ENCODE measurements around the gene CPE.
A peak's percentile ranks its signal among the peaks of the same experiment; 100 is the strongest.

The CPE gene

DNA sequence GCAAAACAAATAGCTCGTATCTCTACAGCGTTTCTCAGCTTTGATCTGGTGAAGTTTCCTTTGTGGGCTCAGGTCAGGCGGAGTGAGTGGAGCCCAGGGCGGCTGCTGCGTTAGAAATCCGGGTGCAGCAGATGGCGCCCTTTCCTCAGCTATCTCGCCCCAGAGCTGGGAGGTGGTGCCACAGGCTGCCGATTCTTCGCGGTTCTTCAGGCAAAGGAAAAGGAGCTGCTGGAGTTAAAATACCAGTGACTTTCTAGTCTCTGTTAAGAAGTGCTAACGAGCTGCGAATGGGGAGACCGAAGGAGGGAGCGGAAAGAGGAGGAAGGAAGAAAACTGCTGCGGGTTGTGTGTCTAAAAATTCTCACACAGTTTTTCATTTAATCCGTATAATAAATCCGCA lies 114.6 kb downstream of the CPE start:
- Histone ChIP-seq H3K4me2 (ENCODE audit: low read depth, low read length) (peak overlapping the region; percentile 53), H3K36me3 (replicated peaks; ENCODE audit: insufficient read depth, low read length) (no peaks in the 10 kb centered on the region), H4K20me1 (ENCODE audit: insufficient read depth, low read length) (no peaks in the 10 kb centered on the region), H3K79me2 (ENCODE audit: low read length) (no peaks in the 10 kb centered on the region), H3K4me3 (ENCODE audit: low read length) (peak overlapping the region; percentile 18; the same call in 1 of the 2 replicates), H2AFZ (ENCODE audit: low read length) (peak overlapping the region; percentile 81), H3K9me3 (replicated peaks; ENCODE audit: insufficient read depth, low read length) (no peaks in the 10 kb centered on the region), H3K27me3 (replicated peaks; ENCODE audit: insufficient read depth, low read length) (no peaks in the 10 kb centered on the region), H3K27ac (ENCODE audit: low read length) (no peak overlapping the region), H3K9ac (ENCODE audit: low read length) (no peak overlapping the region), H3F3A (ENCODE audit: insufficient read depth, low read length) (no peaks in the 10 kb centered on the region), H3K4me1 (ENCODE audit: low read length) (no peaks in the 10 kb centered on the region), H3K9me2 (replicated peaks; ENCODE audit: insufficient read depth, low read length) (no peaks in the 10 kb centered on the region)
- no peak for TF ChIP-seq EZH2 (optimal IDR thresholded peaks at IDR 0.05; ENCODE audit: low read depth, low read length)
- TF ChIP-seq, protein P1, sequence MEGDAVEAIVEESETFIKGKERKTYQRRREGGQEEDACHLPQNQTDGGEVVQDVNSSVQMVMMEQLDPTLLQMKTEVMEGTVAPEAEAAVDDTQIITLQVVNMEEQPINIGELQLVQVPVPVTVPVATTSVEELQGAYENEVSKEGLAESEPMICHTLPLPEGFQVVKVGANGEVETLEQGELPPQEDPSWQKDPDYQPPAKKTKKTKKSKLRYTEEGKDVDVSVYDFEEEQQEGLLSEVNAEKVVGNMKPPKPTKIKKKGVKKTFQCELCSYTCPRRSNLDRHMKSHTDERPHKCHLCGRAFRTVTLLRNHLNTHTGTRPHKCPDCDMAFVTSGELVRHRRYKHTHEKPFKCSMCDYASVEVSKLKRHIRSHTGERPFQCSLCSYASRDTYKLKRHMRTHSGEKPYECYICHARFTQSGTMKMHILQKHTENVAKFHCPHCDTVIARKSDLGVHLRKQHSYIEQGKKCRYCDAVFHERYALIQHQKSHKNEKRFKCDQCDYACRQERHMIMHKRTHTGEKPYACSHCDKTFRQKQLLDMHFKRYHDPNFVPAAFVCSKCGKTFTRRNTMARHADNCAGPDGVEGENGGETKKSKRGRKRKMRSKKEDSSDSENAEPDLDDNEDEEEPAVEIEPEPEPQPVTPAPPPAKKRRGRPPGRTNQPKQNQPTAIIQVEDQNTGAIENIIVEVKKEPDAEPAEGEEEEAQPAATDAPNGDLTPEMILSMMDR (IDR thresholded peaks at IDR 0.05; ENCODE audit: low read length) = peak; percentile 74
- DNase-seq = peak; percentile 65

GRCh38 chr4:165502916-165503907 lies 124.4 kb downstream of the CPE start:
- TF ChIP-seq EZH2 (optimal IDR thresholded peaks at IDR 0.05; ENCODE audit: low read depth, low read length) (no peak), EZH2phosphoT487 (IDR thresholded peaks at IDR 0.05; ENCODE audit: low read length) (no peak)
- TF ChIP-seq, protein P1 (IDR thresholded peaks at IDR 0.05; ENCODE audit: low read length) = no peak
- H3K4me3 ChIP-seq (ENCODE audit: low read length) = no peak overlapping the region
- no peaks in the 10 kb centered on the region for H3K79me2 ChIP-seq (ENCODE audit: low read length)
- no peak overlapping the region for H3K27ac ChIP-seq (ENCODE audit: low read length)
- no peaks in the 10 kb centered on the region for H3K36me3 ChIP-seq (replicated peaks; ENCODE audit: insufficient read depth, low read length)
- no peaks in the 10 kb centered on the region for H3F3A ChIP-seq (ENCODE audit: insufficient read depth, low read length)
- no peak overlapping the region for H3K4me2 ChIP-seq (ENCODE audit: low read depth, low read length)
- no peaks in the 10 kb centered on the region for H4K20me1 ChIP-seq (ENCODE audit: insufficient read depth, low read length)
- no peak overlapping the region for H2AFZ ChIP-seq (ENCODE audit: low read length)
- H3K9me3 ChIP-seq (replicated peaks; ENCODE audit: insufficient read depth, low read length) = no peaks in the 10 kb centered on the region
- H3K27me3 ChIP-seq (replicated peaks; ENCODE audit: insufficient read depth, low read length) = no peaks in the 10 kb centered on the region
- H3K4me1 ChIP-seq (ENCODE audit: low read length) = no peaks in the 10 kb centered on the region
- no peak overlapping the region for H3K9ac ChIP-seq (ENCODE audit: low read length)
- H3K9me2 ChIP-seq (replicated peaks; ENCODE audit: insufficient read depth, low read length) = no peaks in the 10 kb centered on the region
- no peak for DNase-seq

- H3K27ac ChIP-seq (ENCODE audit: low read length) = no peak overlapping the region
- no peaks in the 10 kb centered on the region for H3F3A ChIP-seq (ENCODE audit: insufficient read depth, low read length)
- no peak for TF ChIP-seq EZH2phosphoT487 (IDR thresholded peaks at IDR 0.05; ENCODE audit: low read length)
- TF ChIP-seq, protein P1 (IDR thresholded peaks at IDR 0.05; ENCODE audit: low read length) = no peak
- no peak for TF ChIP-seq EZH2 (optimal IDR thresholded peaks at IDR 0.05; ENCODE audit: low read depth, low read length)
- H3K4me2 ChIP-seq (ENCODE audit: low read depth, low read length) = no peak overlapping the region
- H3K27me3 ChIP-seq (replicated peaks; ENCODE audit: insufficient read depth, low read length) = no peaks in the 10 kb centered on the region
- H3K9ac ChIP-seq (ENCODE audit: low read length) = no peak overlapping the region
- no peaks in the 10 kb centered on the region for H3K79me2 ChIP-seq (ENCODE audit: low read length)
- H3K9me2 ChIP-seq (replicated peaks; ENCODE audit: insufficient read depth, low read length) = no peaks in the 10 kb centered on the region
- H3K36me3 ChIP-seq (replicated peaks; ENCODE audit: insufficient read depth, low read length) = no peaks in the 10 kb centered on the region
- no peak for DNase-seq
- H3K4me3 ChIP-seq (ENCODE audit: low read length) = no peak overlapping the region
- no peaks in the 10 kb centered on the region for H4K20me1 ChIP-seq (ENCODE audit: insufficient read depth, low read length)
- no peak overlapping the region for H2AFZ ChIP-seq (ENCODE audit: low read length)
- H3K4me1 ChIP-seq (ENCODE audit: low read length) = no peaks in the 10 kb centered on the region
- H3K9me3 ChIP-seq (replicated peaks; ENCODE audit: insufficient read depth, low read length) = no peaks in the 10 kb centered on the region
Observed at GRCh38 chr4:165504184-165504583, 125.4 kb downstream of the CPE start.
